RCC 7860 (cell line): Measurements from ENCODE around the gene DYNLT4.
"Not testable (repeated sequence)": the region's sequence is repeated elsewhere in the genome, so short reads cannot be mapped to it uniquely, and the experiment has no call there.

Experiments used
- DNase-seq: peaks from one replicate; pipeline ENCODE4 v3.0.0-alpha.2; 2015; ENCODE audit warnings: low spot score
- FAIRE-seq: peaks from 2 replicates; lab custom pipeline; 2012; peaks lifted over from hg19 to GRCh38; lab: Jason Lieb, UNC

DYNLT4 gene

GRCh38 chr1:44775078-44775929 lies 31.8 kb downstream of the DYNLT4 start, which contains the start of gene RPS8:
TSS of gene RPS8 (plus strand) at chr1:44775540. CDS start at chr1:44775597, 57 bp downstream.
- no peak for FAIRE-seq

GRCh38 chr1:44766421-44766820 lies 40.7 kb downstream of the DYNLT4 start:
- not testable (repeated sequence) for FAIRE-seq, DNase-seq

More at GRCh38 chr1:44775078-44775929, 31.8 kb downstream of the DYNLT4 start, which contains the start of gene RPS8:
- peak; percentile 85 for DNase-seq

DNA sequence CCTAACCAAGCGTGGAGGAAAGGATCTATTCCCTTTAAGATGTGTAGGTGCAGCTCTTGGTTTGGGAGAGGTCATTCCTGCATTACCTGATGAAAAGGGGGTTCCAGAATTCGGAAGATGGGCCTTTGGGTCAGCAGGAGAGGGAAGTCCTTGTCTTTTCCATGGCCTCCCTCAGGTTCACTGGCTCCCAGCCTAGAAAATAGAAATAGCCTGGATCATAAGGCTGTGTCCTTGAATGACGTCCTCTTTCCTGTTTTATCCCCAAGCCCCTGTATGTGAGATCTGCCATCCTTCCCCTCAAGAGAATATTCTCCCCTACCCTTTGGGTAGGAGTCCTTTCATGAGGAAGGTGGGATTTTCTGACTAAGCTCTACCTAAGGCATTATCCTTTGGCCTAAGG lies 46.3 kb downstream of the DYNLT4 start:
- FAIRE-seq: no peak
- DNase-seq: no peak

DNA sequence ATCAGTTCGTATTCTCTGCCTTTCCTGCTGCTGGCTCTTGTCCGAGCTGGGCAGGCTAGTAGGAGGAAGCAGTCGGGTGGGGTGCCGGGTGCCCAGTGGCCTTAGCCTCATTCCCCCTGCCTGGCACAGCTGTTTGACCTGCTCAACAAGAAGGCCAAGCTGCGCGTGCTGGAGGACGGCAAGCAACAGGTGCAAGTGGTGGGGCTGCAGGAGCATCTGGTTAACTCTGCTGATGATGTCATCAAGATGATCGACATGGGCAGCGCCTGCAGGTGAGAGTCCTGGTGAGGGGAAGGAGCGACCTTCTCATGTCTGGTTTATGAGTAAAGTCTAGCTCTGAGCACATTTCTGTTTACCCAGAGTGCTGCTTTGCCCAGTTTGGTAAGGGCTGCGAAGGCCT lies 48.1 kb downstream of the DYNLT4 start:
- no peak for DNase-seq
- no peak for FAIRE-seq

DNA sequence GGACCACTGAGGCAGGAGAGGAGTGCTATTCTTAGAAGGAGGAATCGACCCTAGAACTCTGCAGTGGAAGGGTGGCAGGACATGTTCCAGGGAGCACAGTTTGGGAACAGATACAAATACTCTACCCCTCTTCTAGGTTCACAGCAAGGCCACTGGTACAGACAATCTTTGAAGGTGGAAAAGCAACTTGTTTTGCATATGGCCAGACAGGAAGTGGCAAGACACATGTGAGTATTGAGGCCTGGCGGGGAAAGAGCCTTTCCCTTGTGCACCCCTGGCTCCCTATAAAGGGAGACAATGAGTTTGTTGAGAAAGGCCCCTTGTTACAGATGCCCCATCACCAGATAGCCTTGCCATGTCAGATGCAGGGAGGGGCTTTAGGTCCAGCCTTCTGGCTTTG lies 49.7 kb downstream of the DYNLT4 start:
- no peak for FAIRE-seq

More for the DNA sequence above, 49.7 kb downstream of the DYNLT4 start:
- no peak for DNase-seq
